Stimulated activated naive CD8-positive, alpha-beta T cell treated with anti-CD3 and anti-CD28 coated beads, Interleukin-15, Interleukin-2, amounts not matched to agents 100 ng/mL and 50 ng/mL, for 24 hours (primary cell): ENCODE measurements around the gene SLC2A10.

Experiments used
- H3K27ac Mint-ChIP-seq: one replicate; pipeline ENCODE4 v1.8.0; 2021; ENCODE audit warnings: mild to moderate bottlenecking, mixed read lengths
- H3K27me3 Mint-ChIP-seq: one replicate; pipeline ENCODE4 v1.8.0; 2021; ENCODE audit warnings: mixed read lengths
- H3K36me3 Mint-ChIP-seq: one replicate; pipeline ENCODE4 v1.8.0; 2021; ENCODE audit warnings: low read depth, mixed read lengths
- H3K4me1 Mint-ChIP-seq: one replicate; pipeline ENCODE4 v1.8.0; 2021; ENCODE audit warnings: low read depth, mixed read lengths
- H3K4me3 Mint-ChIP-seq: one replicate; pipeline ENCODE4 v1.8.0; 2021; ENCODE audit warnings: mild to moderate bottlenecking, mixed read lengths
- H3K9me3 Mint-ChIP-seq: one replicate; pipeline ENCODE4 v1.8.0; 2021; ENCODE audit warnings: mixed read lengths

Gene SLC2A10

GRCh38 chr20:46724343-46724959 is 15.0 kb downstream of the SLC2A10 start:
- peaks cover 6% of the 10 kb centered on the region for H3K4me1 Mint-ChIP-seq
- no peak overlapping the region for H3K27ac Mint-ChIP-seq
- H3K4me3 Mint-ChIP-seq: no peak overlapping the region
- H3K9me3 Mint-ChIP-seq: peaks cover 12% of the 10 kb centered on the region
- peaks cover 3% of the 10 kb centered on the region for H3K27me3 Mint-ChIP-seq
- H3K36me3 Mint-ChIP-seq: peaks cover 9% of the 10 kb centered on the region

DNA sequence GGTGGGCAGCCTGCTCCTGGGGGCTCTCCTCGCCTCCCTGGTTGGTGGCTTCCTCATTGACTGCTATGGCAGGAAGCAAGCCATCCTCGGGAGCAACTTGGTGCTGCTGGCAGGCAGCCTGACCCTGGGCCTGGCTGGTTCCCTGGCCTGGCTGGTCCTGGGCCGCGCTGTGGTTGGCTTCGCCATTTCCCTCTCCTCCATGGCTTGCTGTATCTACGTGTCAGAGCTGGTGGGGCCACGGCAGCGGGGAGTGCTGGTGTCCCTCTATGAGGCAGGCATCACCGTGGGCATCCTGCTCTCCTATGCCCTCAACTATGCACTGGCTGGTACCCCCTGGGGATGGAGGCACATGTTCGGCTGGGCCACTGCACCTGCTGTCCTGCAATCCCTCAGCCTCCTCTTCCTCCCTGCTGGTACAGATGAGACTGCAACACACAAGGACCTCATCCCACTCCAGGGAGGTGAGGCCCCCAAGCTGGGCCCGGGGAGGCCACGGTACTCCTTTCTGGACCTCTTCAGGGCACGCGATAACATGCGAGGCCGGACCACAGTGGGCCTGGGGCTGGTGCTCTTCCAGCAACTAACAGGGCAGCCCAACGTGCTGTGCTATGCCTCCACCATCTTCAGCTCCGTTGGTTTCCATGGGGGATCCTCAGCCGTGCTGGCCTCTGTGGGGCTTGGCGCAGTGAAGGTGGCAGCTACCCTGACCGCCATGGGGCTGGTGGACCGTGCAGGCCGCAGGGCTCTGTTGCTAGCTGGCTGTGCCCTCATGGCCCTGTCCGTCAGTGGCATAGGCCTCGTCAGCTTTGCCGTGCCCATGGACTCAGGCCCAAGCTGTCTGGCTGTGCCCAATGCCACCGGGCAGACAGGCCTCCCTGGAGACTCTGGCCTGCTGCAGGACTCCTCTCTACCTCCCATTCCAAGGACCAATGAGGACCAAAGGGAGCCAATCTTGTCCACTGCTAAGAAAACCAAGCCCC is 16.0 kb downstream of the SLC2A10 start:
- no peak overlapping the region for H3K4me3 Mint-ChIP-seq
- peaks cover 6% of the 10 kb centered on the region for H3K4me1 Mint-ChIP-seq
- peaks cover 3% of the 10 kb centered on the region for H3K27me3 Mint-ChIP-seq
- H3K36me3 Mint-ChIP-seq: peaks cover 1% of the 10 kb centered on the region
- H3K9me3 Mint-ChIP-seq: peaks cover 7% of the 10 kb centered on the region
- H3K27ac Mint-ChIP-seq: no peak overlapping the region

GRCh38 chr20:46731770-46732169 is 22.3 kb downstream of the SLC2A10 start:
- H3K27ac Mint-ChIP-seq: no peak overlapping the region
- H3K4me1 Mint-ChIP-seq: no peaks in the 10 kb centered on the region
- no peak overlapping the region for H3K4me3 Mint-ChIP-seq
- H3K36me3 Mint-ChIP-seq: no peaks in the 10 kb centered on the region
- H3K27me3 Mint-ChIP-seq: peaks cover 9% of the 10 kb centered on the region
- peaks cover 5% of the 10 kb centered on the region for H3K9me3 Mint-ChIP-seq

GRCh38 chr20:46735436-46735835 is 26.0 kb downstream of the SLC2A10 start:
- H3K4me1 Mint-ChIP-seq: no peaks in the 10 kb centered on the region
- peaks cover 26% of the 10 kb centered on the region for H3K27me3 Mint-ChIP-seq
- H3K36me3 Mint-ChIP-seq: no peaks in the 10 kb centered on the region
- peaks cover under 1% of the 10 kb centered on the region for H3K9me3 Mint-ChIP-seq
- no peak overlapping the region for H3K4me3 Mint-ChIP-seq
- no peak overlapping the region for H3K27ac Mint-ChIP-seq

GRCh38 chr20:46739431-46740213 is 30.2 kb downstream of the SLC2A10 start:
- Mint-ChIP-seq H3K4me3 (no peak overlapping the region), H3K4me1 (no peaks in the 10 kb centered on the region), H3K27ac (no peak overlapping the region), H3K36me3 (no peaks in the 10 kb centered on the region), H3K27me3 (peaks cover 46% of the 10 kb centered on the region), H3K9me3 (no peaks in the 10 kb centered on the region)

DNA sequence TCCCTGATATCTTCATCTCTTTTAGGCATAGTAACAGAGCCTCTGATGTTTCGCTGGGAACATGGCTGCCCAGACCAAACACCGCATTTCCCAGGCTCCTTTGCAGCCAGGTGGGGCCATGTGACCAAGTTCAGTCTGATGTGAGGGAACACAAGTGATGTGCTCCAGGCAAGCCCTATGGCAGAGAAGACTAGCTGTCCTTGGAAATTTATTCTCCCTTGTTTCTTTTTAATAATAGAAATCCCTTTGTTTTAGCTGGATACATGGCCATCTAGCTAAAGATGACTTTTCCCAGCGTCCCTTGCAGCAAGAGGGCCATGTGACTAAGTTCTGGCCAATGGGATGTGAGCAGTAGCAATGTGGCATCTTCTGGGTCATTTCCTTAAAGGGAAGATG is 30.8 kb downstream of the SLC2A10 start:
- no peaks in the 10 kb centered on the region for H3K36me3 Mint-ChIP-seq
- no peaks in the 10 kb centered on the region for H3K9me3 Mint-ChIP-seq
- H3K27me3 Mint-ChIP-seq: peaks cover 50% of the 10 kb centered on the region
- H3K4me1 Mint-ChIP-seq: no peaks in the 10 kb centered on the region
- no peak overlapping the region for H3K4me3 Mint-ChIP-seq
- H3K27ac Mint-ChIP-seq: no peak overlapping the region

DNA sequence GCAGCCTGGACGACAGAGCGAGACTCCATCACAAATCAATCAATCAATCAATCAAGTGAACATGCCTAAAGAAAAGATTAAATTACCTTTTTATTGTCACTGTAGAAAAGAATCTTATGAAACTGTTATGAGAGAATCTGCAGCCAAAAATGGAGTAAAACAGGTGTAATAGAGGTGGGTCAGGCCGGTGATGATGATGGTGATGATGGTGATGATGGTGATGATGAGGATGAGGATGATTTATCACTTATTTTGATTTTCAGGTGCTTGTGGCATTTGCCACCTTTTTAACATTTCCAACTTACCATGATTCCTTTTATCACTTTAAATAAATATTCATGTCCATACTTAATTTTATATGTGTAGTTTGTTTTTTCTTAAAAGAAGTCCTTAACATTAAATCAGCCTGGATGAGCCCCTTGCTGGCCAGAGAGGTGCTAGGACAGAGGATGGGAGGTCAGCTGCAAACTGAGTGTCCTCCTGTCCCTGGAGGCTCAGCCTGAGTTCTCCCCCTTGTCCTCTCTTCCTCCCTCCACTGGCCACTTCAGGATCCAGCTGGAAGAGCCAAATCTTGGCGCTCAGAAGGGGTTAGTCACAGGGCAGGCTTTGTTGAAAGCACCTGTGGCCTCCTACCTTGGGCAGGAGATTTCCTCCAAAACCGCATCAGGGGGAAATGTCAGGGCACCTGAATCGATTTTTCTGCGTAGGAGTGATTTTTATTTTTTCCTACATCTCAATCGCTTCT is 32.6 kb downstream of the SLC2A10 start:
- H3K4me3 Mint-ChIP-seq: no peak overlapping the region
- peaks cover 58% of the 10 kb centered on the region for H3K27me3 Mint-ChIP-seq
- no peak overlapping the region for H3K27ac Mint-ChIP-seq
- H3K4me1 Mint-ChIP-seq: no peaks in the 10 kb centered on the region
- H3K9me3 Mint-ChIP-seq: no peaks in the 10 kb centered on the region
- no peaks in the 10 kb centered on the region for H3K36me3 Mint-ChIP-seq

- Mint-ChIP-seq H3K27me3 (peaks cover 63% of the 10 kb centered on the region), H3K4me1 (no peaks in the 10 kb centered on the region), H3K9me3 (no peaks in the 10 kb centered on the region), H3K36me3 (no peaks in the 10 kb centered on the region), H3K27ac (no peak overlapping the region), H3K4me3 (no peak overlapping the region)
These were observed 33.2 kb downstream of the SLC2A10 start for GRCh38 chr20:46742669-46743045.

- no peak overlapping the region for H3K4me3 Mint-ChIP-seq
These were observed 33.6 kb downstream of the SLC2A10 start for GRCh38 chr20:46743088-46743487.

DNA sequence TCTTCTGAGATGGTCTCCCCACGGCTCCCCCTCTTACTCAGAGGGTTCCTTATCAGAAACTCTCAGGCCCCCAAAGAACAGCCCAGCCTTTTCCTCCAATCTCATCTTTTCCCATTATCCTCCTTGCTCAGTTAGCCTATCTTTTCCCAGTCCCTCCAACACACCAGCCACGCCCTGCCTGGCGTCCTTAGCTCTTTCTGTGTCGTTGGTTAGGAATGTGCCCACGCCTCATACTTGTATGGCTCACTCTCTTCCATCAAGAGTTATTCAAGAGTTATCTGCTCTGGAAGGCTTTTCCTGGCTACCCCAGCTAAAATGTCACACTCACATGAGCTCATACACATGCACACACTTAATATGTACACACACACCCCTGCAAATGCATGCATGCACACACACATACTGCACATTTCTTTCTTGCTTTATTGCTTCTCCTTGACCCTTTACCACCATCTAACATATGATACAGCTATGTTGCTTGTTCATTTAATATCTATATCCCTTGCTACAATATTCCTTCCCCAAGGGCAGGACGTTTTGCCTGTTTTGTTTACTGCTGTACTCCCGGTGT is 37.6 kb downstream of the SLC2A10 start:
- Mint-ChIP-seq H3K36me3 (no peaks in the 10 kb centered on the region), H3K27me3 (peaks cover 67% of the 10 kb centered on the region), H3K4me1 (no peaks in the 10 kb centered on the region), H3K4me3 (no peak overlapping the region), H3K27ac (no peak overlapping the region), H3K9me3 (no peaks in the 10 kb centered on the region)

More at GRCh38 chr20:46743088-46743487, 33.6 kb downstream of the SLC2A10 start:
- H3K4me1 Mint-ChIP-seq: no peaks in the 10 kb centered on the region
- peaks cover 63% of the 10 kb centered on the region for H3K27me3 Mint-ChIP-seq
- H3K9me3 Mint-ChIP-seq: no peaks in the 10 kb centered on the region
- no peaks in the 10 kb centered on the region for H3K36me3 Mint-ChIP-seq
- no peak overlapping the region for H3K27ac Mint-ChIP-seq

DNA sequence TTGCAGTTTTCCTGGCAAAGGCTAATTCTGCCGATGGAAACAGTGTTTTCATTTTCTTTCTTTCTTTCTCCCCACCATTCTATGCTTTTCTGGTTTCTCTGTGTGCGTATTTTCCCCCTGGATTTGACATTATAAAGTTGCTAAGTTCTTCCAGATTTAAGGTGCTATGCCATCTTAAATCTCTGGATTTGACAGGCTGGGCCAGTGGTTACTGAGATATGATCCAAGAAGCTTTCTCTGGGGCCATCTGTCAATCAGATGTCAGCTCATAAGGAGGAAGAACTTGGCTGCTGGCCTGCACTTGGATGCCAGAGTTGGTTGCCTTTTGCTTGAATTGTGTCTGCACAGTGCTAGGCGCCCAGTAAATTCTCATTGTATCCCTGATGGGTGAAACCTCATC is 39.7 kb downstream of the SLC2A10 start:
- Mint-ChIP-seq H3K27ac (no peak overlapping the region), H3K27me3 (peaks cover 57% of the 10 kb centered on the region), H3K4me3 (no peak overlapping the region), H3K9me3 (no peaks in the 10 kb centered on the region), H3K4me1 (no peaks in the 10 kb centered on the region), H3K36me3 (no peaks in the 10 kb centered on the region)

DNA sequence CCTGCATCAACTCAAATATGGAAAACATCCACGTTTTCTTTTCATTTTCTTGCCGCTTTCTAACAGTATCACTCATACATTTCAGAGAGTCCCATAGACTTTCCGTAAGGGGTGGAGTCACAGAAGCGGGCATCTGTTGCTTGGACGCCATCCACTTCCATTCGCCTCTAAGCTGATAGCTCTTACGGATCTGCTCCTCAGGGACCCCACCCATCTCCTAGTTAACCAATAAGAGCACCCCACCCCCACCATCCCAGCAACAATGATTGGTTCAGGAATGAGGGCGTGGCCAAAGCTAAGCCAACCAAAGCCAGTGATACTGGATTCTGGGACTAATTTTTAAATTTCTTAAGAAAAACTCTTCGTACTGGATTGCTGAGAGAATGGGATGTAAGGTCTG is 42.4 kb downstream of the SLC2A10 start:
- H3K27me3 Mint-ChIP-seq: peaks cover 37% of the 10 kb centered on the region
- no peaks in the 10 kb centered on the region for H3K36me3 Mint-ChIP-seq
- no peaks in the 10 kb centered on the region for H3K4me1 Mint-ChIP-seq
- H3K9me3 Mint-ChIP-seq: no peaks in the 10 kb centered on the region
- H3K4me3 Mint-ChIP-seq: no peak overlapping the region
- H3K27ac Mint-ChIP-seq: no peak overlapping the region

GRCh38 chr20:46752728-46753127 is 43.3 kb downstream of the SLC2A10 start:
- H3K9me3 Mint-ChIP-seq: no peaks in the 10 kb centered on the region
- H3K27me3 Mint-ChIP-seq: peaks cover 30% of the 10 kb centered on the region
- H3K27ac Mint-ChIP-seq: no peak overlapping the region
- H3K4me1 Mint-ChIP-seq: no peaks in the 10 kb centered on the region
- H3K4me3 Mint-ChIP-seq: no peak overlapping the region
- no peaks in the 10 kb centered on the region for H3K36me3 Mint-ChIP-seq
